ENCODE measurements around the gene JKAMP. TPM values are rescaled to one million over a fixed set of nuclear protein-coding genes. Genes with fewer than 3 reads are reported as not detected.

JKAMP gene
- total RNA-seq, 1 donor from 2014 or later, result 39.5 TPM

- no peak for DNase-seq (ENCODE audit: extremely low spot score, unreplicated experiment)
- Mint-ChIP-seq H3K36me3 (peaks cover 7% of the 10 kb centered on the region), H3K9me3 (no peaks in the 10 kb centered on the region), H3K4me1 (ENCODE audit: unreplicated experiment) (no peaks in the 10 kb centered on the region), H3K27me3 (peaks cover 13% of the 10 kb centered on the region), H3K27ac (no peak overlapping the region), H3K4me3 (no peak overlapping the region)
- TF ChIP-seq CTCF (conservative IDR thresholded peaks at IDR 0.05), result no peak
These were observed 33.6 kb upstream of the JKAMP start for GRCh38 chr14:59450716-59451115.

GRCh38 chr14:59451849-59452248, 32.5 kb upstream of the JKAMP start:
- TF ChIP-seq CTCF (conservative IDR thresholded peaks at IDR 0.05), result no peak
- peaks cover 11% of the 10 kb centered on the region for H3K27me3 Mint-ChIP-seq
- H3K4me1 Mint-ChIP-seq (ENCODE audit: unreplicated experiment), result no peaks in the 10 kb centered on the region
- no peak overlapping the region for H3K4me3 Mint-ChIP-seq
- no peak for DNase-seq (ENCODE audit: extremely low spot score, unreplicated experiment)
- H3K9me3 Mint-ChIP-seq, result peaks cover 2% of the 10 kb centered on the region
- peaks cover 12% of the 10 kb centered on the region for H3K36me3 Mint-ChIP-seq
- no peak overlapping the region for H3K27ac Mint-ChIP-seq

GRCh38 chr14:59454139-59454538, 30.2 kb upstream of the JKAMP start:
- Mint-ChIP-seq H3K4me3 (no peak overlapping the region), H3K9me3 (peaks cover 7% of the 10 kb centered on the region), H3K27ac (no peak overlapping the region), H3K27me3 (no peaks in the 10 kb centered on the region), H3K4me1 (ENCODE audit: unreplicated experiment) (no peaks in the 10 kb centered on the region), H3K36me3 (peaks cover 24% of the 10 kb centered on the region)
- TF ChIP-seq CTCF (conservative IDR thresholded peaks at IDR 0.05), result no peak
- DNase-seq (ENCODE audit: extremely low spot score, unreplicated experiment), result no peak

- Mint-ChIP-seq H3K36me3 (peaks cover 28% of the 10 kb centered on the region), H3K9me3 (peaks cover 7% of the 10 kb centered on the region), H3K27ac (no peak overlapping the region), H3K4me3 (no peak overlapping the region), H3K27me3 (peaks cover 5% of the 10 kb centered on the region), H3K4me1 (ENCODE audit: unreplicated experiment) (no peaks in the 10 kb centered on the region)
- TF ChIP-seq CTCF (conservative IDR thresholded peaks at IDR 0.05), result no peak
- no peak for DNase-seq (ENCODE audit: extremely low spot score, unreplicated experiment)
These were observed 28.9 kb upstream of the JKAMP start for GRCh38 chr14:59455411-59455810.

GRCh38 chr14:59458486-59458885, 25.8 kb upstream of the JKAMP start:
- Mint-ChIP-seq H3K27ac (no peak overlapping the region), H3K4me1 (ENCODE audit: unreplicated experiment) (no peaks in the 10 kb centered on the region), H3K4me3 (no peak overlapping the region), H3K36me3 (peaks cover 24% of the 10 kb centered on the region), H3K27me3 (peaks cover 14% of the 10 kb centered on the region), H3K9me3 (peaks cover 7% of the 10 kb centered on the region)
- TF ChIP-seq CTCF (conservative IDR thresholded peaks at IDR 0.05), result no peak
- DNase-seq (ENCODE audit: extremely low spot score, unreplicated experiment), result no peak

GRCh38 chr14:59460378-59460777, 23.9 kb upstream of the JKAMP start:
- H3K27ac Mint-ChIP-seq, result no peak overlapping the region
- H3K27me3 Mint-ChIP-seq, result peaks cover 19% of the 10 kb centered on the region
- DNase-seq (ENCODE audit: extremely low spot score, unreplicated experiment), result no peak
- peaks cover 23% of the 10 kb centered on the region for H3K36me3 Mint-ChIP-seq
- no peaks in the 10 kb centered on the region for H3K4me1 Mint-ChIP-seq (ENCODE audit: unreplicated experiment)
- H3K9me3 Mint-ChIP-seq, result peaks cover 7% of the 10 kb centered on the region
- H3K4me3 Mint-ChIP-seq, result no peak overlapping the region
- no peak for TF ChIP-seq CTCF (conservative IDR thresholded peaks at IDR 0.05)

All from type B pancreatic cell (in vitro differentiated cells).